NCI-H2107 treated with DMSO at 0.1 percent for 48 hours (cell line): ENCODE data around the gene STAT5B.
"Not testable (repeated sequence)": the region's sequence is repeated elsewhere in the genome, so short reads cannot be mapped to it uniquely, and the experiment has no call there.

Experiments
- DNase-seq: peaks from one replicate; lab custom pipeline; 2025; ENCODE audit not compliant: unreplicated experiment; lab: John Stamatoyannopoulos, UW

STAT5B gene

GRCh38 chr17:42271006-42271778, 5.0 kb downstream of the STAT5B start:
- DNase-seq, result no peak

GRCh38 chr17:42270596-42270995, 5.6 kb downstream of the STAT5B start:
- no peak for DNase-seq

DNA sequence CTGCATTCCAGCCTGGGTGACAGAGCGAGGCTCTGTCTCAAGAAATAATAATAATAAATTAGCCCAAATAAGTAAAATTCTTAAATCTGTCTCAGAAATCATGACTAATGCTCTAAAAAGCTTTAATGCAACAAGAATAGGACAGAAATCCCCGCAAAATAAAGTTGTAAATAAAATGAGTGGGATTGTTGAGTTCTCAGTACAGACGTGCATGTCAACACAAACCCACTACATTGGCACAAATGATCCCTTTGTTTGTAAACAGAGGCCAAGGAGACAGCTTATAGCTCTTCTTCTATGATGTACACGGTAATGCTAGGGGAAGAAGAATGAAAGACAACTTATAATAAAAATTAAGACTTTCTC, 6.0 kb downstream of the STAT5B start:
- no peak for DNase-seq

DNA sequence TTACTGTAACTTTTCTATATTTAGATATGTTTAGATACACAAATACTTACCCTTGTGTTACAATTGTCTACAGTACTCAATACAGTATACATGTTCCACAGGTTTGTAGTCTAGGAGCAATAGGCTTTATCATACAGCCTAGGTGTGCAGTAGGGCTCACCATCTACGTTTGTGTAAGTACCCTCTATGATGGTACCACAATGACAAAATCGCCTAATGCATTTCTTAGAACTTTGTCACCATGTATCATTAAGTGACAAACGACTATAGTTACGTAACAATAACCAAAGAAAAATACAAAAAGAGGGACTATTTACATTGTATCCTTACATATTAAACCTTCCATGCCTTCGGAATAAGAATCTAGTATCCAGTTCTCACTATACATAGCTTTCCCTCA, 8.0 kb downstream of the STAT5B start:
- no peak for DNase-seq

GRCh38 chr17:42266918-42267766, 9.0 kb downstream of the STAT5B start:
- no peak for DNase-seq

- no peak for DNase-seq
Observed at GRCh38 chr17:42266462-42266861, 9.7 kb downstream of the STAT5B start.

DNA sequence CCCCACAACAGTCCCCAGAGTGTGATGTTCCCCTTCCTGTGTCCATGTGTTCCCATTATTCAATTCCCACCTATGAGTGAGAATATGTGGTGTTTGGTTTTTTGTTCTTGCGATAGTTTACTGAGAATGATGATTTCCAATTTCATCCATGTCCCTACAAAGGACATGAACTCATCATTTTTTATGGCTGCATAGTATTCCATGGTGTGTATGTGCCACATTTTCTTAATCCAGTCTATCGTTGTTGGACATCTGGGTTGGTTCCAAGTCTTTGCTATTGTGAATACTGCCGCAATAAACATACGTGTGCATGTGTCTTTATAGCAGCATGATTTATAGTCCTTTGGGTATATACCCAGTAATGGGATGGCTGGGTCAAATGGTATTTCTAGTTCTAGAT, 11.8 kb downstream of the STAT5B start:
- not testable (repeated sequence) for DNase-seq

- no peak for DNase-seq
Observed at GRCh38 chr17:42260318-42260717, 15.9 kb downstream of the STAT5B start.

DNA sequence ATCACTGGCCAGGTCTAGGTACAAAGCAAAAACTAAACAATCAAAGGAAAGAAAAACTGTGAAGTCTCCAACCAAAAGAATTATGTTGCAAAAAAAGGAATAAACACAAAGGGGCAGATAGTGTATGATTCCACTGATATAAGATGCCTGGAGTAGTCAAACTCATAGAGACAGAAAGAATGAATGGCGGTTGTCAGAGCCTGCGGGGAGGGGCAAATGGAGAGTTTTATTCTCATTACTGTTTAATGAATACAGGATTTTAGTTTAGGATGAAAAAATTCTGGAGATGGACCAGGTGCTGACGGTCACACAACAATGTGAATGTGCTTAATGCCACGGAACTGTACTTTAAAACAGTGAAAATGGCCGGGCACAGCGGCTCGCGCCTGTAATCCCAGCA, 20.7 kb downstream of the STAT5B start:
- no peak for DNase-seq

DNA sequence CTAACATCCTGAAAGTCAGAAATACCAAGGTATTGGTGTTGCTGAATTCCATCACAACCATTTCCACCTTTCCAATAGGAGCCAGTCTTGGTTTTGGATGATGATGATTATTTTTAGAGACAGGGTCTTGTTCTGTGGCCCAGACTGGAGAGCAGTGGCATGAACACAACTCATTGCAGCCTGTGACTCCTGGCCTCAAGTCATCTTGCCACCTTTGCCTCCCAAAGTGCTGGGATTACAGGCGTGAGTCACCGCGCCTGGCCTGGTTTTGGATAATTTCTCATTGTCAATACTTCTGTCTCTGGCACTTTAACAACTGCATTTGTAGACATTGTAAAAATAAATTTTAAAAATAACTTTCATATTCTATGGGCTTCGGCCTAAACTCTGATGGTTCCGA, 22.6 kb downstream of the STAT5B start:
- no peak for DNase-seq

GRCh38 chr17:42252597-42253550, 23.3 kb downstream of the STAT5B start:
- no peak for DNase-seq

DNA sequence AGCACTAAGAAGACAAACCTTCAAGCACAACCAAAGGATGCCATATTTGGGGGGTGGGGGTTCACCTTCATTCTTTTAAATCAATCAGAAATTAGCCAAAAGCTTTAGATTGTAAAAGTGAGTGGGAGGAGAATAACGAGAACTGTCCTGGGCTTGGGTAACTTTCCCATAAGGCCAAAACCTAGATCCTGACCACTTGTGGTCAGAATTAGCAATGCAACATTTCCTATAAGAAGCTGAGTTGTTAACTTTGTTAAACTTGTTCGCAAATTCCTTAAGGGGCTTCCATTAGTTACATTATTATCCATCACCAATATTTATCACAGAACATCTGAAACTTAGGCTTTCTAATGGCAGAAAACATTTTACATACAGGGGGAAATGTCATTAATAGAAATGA, 25.1 kb downstream of the STAT5B start:
- DNase-seq, result no peak

DNA sequence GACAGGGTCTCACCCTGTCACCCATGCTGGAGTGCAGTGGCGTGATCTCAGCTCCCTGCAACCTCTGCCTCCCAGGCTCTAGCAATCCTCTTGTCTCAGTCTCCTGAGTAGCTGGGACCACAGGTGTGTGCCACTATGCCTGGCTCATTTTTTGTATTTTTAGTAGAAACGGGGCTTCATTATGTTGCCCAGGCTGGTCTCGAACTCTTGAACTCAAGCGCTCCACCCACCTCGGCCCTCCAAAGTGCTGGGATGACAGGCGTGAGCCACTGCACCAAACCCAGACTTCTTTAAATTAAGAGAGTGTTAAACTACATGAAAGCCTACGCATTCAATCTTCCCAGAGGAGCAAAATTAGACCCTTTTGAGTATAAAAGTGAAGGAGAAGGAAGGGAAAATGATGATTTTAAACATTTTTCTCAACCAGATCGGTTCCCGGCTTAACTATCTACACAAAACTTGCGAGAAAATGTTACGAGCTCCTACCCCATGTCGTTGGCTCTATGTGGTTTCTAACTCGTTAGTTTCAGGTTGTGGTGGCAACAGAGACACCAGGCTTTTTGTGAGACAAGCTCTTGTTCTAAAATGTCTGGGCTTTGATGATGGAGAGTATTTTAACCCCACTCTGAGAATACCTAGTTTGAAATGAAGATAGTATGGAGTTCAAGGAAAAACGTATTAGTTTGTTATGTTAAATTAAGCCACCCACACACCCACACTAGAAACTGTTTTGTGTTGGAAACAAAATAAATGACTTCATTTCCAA, 26.3 kb downstream of the STAT5B start:
- DNase-seq, result no peak

DNA sequence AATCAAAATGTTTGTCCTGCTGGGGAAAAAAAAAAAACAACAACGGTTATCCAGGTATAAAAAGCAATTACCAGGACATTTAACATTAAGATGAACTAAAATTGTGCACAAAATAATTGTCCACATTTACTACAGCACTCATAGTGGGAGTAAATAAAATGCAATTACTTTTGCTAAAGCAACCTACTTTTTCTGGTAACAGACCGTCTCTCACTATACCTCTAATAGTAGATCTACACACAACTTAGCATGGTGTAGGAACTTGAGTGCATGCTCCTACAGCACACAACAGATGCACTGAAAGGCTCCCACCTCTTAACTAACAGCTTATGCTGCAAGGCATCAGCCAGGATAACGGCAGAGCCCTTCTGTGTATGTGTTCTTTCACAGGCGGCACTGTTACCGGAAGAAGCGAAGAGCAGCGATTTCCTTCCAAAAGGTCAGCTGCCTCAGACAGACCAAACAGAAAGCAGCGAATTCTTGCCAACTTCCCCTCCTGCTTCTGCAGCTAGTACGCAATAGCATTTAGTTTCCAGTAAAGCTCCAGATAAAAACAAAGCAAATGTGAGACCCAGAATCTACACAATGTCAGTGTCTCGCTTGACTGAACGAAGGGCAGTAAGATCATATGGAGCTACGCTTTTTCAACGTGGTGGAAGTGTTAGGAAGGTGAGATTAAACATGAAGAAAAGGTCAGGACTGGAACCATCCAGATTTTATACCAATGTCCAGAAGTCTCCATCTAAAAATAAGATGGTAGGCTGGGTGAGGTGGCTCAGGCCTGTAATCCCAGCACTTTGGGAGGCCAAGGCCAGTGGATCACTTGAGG, 27.6 kb downstream of the STAT5B start:
- peak; percentile 65 for DNase-seq

DNA sequence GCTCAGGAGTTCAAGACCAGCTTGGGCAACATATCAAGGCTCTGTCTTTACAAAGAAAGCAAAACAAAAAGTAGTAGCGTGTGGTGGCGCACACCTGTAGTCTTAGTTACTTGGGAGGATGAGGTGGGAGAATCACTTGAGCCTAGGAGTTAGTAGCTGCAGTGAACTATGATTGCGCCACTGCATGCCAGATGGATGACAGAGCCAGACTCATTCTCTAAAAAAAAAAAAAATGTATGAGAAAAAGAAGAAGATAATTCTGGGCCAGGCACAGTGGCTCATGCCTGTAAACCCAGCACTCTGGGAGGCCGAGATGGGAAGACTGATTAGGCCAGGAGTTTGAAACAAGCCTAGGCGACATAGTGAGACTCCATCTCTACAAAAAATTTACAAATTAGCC, 28.5 kb downstream of the STAT5B start:
- DNase-seq, result no peak

- DNase-seq, result no peak
Observed at GRCh38 chr17:42246515-42246914, 29.7 kb downstream of the STAT5B start.

GRCh38 chr17:42245183-42245582, 31.0 kb downstream of the STAT5B start:
- not testable (repeated sequence) for DNase-seq

DNA sequence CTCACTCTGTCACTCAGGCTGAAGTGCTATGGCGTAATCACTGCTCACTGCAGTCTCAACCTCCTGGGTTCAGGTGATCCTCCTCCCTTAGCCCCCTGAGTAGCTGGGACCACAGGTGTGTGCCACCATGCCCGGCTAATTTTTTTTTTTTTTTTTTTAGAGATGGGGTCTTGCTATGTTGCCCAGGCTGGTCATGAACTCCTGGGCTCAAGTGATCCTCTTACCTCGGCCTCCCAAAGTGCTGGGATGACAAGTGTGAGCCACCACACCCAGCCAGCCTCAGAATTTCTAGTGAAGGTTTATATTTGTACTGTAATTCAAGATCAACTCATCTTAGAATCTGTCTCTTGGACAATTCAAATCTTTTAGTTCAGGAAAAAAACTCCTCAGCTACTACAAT, 32.1 kb downstream of the STAT5B start:
- DNase-seq, result not testable (repeated sequence)

DNA sequence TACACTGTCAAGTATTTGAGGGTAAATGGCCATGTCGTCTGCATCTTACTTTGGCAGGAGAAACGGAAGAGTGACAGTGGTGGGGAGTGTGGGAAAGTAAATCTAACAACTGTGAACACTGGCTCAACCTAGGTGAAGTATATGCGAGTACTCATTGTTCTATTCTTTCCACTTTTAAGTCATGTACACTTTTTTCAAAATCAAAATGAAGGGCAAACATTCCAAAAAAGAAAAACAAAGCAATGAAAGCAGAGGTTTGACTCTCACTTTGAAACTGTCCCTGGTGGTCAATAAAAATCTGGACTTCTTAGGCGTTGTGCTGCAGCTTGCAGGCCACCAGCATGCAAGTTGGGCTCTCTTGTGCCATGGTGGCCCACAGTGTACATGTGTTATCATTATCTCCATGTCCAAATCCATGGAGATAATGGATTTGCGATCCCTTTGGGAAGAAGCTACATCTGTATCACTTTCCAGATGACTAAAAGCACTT, 32.7 kb downstream of the STAT5B start:
- no peak for DNase-seq
